DND-41 (cell line): ENCODE results near the gene MANF.

Experiments
- ATAC-seq: fragments of 200-7000 bp; cut with Tn5 transposase; 3 replicates; pipeline ENCODE4 v1.9.1; 2021; ENCODE audit warnings: low read depth; ENCODE audit not compliant: insufficient read depth
- DNase-seq: peaks from one replicate; pipeline ENCODE4 v3.0.0-alpha.2; 2020
- H2AFZ ChIP-seq: 2 replicates; pipeline ENCODE4 v1.6.0; 2012; ENCODE audit warnings: low read depth, low read length
- H3K27ac ChIP-seq: 2 replicates; pipeline ENCODE4 v1.5.1; 2012; ENCODE audit warnings: low read length, inconsistent platforms
- H3K27me3 ChIP-seq: fragments of 200-600 bp; sonication (generic); 2 replicates; pipeline ENCODE4 v1.6.0; 2012; ENCODE audit warnings: low read length, mild to moderate bottlenecking, inconsistent platforms; ENCODE audit not compliant: insufficient read depth, poor library complexity
- H3K36me3 ChIP-seq: 2 replicates; pipeline ENCODE4 v1.5.1; 2012; ENCODE audit warnings: low read length, inconsistent platforms; ENCODE audit not compliant: insufficient read depth
- H3K4me1 ChIP-seq: 2 replicates; pipeline ENCODE4 v1.5.1; 2012; ENCODE audit warnings: mild to moderate bottlenecking, low read length; ENCODE audit not compliant: insufficient read depth
- H3K4me2 ChIP-seq: 2 replicates; pipeline ENCODE4 v1.6.0; 2012; ENCODE audit warnings: mild to moderate bottlenecking, moderate library complexity, low read length, inconsistent platforms; ENCODE audit not compliant: insufficient read depth
- H3K4me3 ChIP-seq, 2 experiments: fragments of 200-600 bp in 1 of 2; shearing (Covaris generic) in 1 of 2; 2 replicates each; pipeline ENCODE4 v1.5.1; 2012 to 2016; ENCODE audit warnings: inconsistent platforms in 2 of 2, low read length in 2 of 2, mild to moderate bottlenecking in 2 of 2, low read depth in 1 of 2, moderate library complexity in 1 of 2
- H3K79me2 ChIP-seq: 2 replicates; pipeline ENCODE4 v1.6.0; 2012; ENCODE audit warnings: low read length, inconsistent platforms; ENCODE audit not compliant: insufficient read depth
- H3K9ac ChIP-seq: 2 replicates; pipeline ENCODE4 v1.6.0; 2012; ENCODE audit warnings: low read depth, mild to moderate bottlenecking, inconsistent platforms, low read length, moderate library complexity
- H3K9me3 ChIP-seq: 2 replicates; pipeline ENCODE4 v1.5.1; 2012; ENCODE audit warnings: low read length, moderate library complexity, mild to moderate bottlenecking, inconsistent platforms; ENCODE audit not compliant: insufficient read depth, severe bottlenecking
- H4K20me1 ChIP-seq: 2 replicates; pipeline ENCODE4 v1.6.0; 2012; ENCODE audit warnings: low read length; ENCODE audit not compliant: insufficient read depth
- EZH2 ChIP-seq: IDR thresholded peaks from 3 replicates; pipeline ENCODE4 v1.6.1; 2012; ENCODE audit warnings: borderline replicate concordance, low read depth, mild to moderate bottlenecking, moderate library complexity, low read length, inconsistent platforms; ENCODE audit not compliant: severe bottlenecking
- TF ChIP-seq, protein P1 (sequence below): IDR thresholded peaks from 2 replicates; pipeline ENCODE4 v1.5.1; 2012; ENCODE audit warnings: borderline replicate concordance, low read length, moderate library complexity, mild to moderate bottlenecking; ENCODE audit not compliant: poor library complexity, severe bottlenecking; ENCODE audit errors: extremely low read depth

The MANF gene

DNA sequence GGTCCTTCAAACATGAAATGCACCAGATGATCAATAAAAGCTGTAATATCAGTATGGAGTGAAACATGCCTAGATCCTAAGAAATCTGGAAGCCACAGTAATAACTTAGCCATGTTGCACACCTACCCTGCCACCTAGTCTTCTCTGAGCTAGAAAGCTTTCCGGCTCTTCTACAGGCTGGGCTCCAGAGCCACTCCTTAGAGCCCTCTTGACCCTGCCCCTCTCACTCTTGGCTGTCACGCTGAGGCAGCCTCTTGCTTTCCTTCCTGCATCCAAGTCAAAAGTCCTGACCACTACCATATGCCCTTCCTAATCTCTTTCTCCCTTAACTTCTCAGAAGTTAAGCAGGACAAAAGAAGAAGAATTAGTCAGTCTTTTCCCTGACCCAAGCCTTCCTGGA is 23.7 kb downstream of the MANF start:
- DNase-seq: no peak
- Histone ChIP-seq H3K79me2 (peaks cover 39% of the 10 kb centered on the region), H3K4me3 (no peak overlapping the region), H3K9me3 (no peaks in the 10 kb centered on the region), H4K20me1 (peaks cover 14% of the 10 kb centered on the region), H3K27me3 (no peaks in the 10 kb centered on the region), H2AFZ (no peak overlapping the region), H3K9ac (no peak overlapping the region), H3K36me3 (peaks cover 88% of the 10 kb centered on the region), H3K27ac (no peak overlapping the region), H3K4me1 (no peaks in the 10 kb centered on the region), H3K4me2 (no peak overlapping the region)
- TF ChIP-seq, protein P1, sequence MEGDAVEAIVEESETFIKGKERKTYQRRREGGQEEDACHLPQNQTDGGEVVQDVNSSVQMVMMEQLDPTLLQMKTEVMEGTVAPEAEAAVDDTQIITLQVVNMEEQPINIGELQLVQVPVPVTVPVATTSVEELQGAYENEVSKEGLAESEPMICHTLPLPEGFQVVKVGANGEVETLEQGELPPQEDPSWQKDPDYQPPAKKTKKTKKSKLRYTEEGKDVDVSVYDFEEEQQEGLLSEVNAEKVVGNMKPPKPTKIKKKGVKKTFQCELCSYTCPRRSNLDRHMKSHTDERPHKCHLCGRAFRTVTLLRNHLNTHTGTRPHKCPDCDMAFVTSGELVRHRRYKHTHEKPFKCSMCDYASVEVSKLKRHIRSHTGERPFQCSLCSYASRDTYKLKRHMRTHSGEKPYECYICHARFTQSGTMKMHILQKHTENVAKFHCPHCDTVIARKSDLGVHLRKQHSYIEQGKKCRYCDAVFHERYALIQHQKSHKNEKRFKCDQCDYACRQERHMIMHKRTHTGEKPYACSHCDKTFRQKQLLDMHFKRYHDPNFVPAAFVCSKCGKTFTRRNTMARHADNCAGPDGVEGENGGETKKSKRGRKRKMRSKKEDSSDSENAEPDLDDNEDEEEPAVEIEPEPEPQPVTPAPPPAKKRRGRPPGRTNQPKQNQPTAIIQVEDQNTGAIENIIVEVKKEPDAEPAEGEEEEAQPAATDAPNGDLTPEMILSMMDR: no peak
- no peak for TF ChIP-seq EZH2
- no peak for ATAC-seq

DNA sequence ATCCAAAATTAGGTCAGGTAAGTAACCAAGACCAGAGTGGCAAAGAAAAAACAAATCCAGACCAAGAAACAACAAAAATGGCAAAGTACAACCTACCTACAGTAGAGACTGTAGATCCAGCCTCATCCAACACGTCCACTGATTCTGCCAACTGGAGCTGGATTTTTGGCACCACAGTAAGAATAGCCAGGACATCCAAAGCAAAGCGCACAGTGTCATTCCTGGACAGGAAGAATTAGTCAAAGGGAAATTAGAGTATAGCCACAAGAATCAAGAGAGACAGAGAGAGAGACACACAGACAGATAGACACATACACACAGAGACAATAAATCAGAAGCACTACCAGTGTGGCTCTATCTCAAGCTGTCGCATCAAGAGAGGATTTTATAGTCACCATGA is 37.1 kb downstream of the MANF start:
- Histone ChIP-seq H3K36me3 (peaks cover 80% of the 10 kb centered on the region), H3K27me3 (no peaks in the 10 kb centered on the region), H3K4me1 (no peaks in the 10 kb centered on the region), H3K9me3 (no peaks in the 10 kb centered on the region), H3K27ac (no peak overlapping the region), H3K4me3 (no peak overlapping the region), H4K20me1 (no peaks in the 10 kb centered on the region), H3K9ac (no peak overlapping the region), H3K4me2 (no peak overlapping the region), H3K79me2 (no peaks in the 10 kb centered on the region), H2AFZ (no peak overlapping the region)
- ATAC-seq (no peak), DNase-seq (no peak)
- TF ChIP-seq EZH2: no peak
- TF ChIP-seq, protein P1: no peak

DNA sequence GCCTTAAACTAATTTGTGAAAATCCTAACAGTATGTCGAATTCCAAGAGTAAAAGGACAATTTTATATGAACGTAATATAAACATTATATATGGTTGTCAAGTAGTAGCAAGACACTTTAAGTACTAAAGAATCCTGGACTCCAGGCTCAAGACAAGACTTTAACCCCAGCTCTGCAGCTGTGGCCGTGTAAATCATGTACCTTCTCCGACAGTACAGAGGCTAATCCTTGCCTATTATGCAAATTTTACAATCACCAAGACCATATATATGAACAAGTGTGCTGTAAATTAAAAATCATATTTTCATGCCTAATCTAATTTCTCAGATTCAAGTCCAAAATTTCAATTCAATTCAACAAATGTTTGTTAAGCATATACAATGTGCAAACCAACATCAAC is 41.8 kb downstream of the MANF start:
- Histone ChIP-seq H3K9me3 (no peaks in the 10 kb centered on the region), H3K27me3 (no peaks in the 10 kb centered on the region), H3K36me3 (peaks cover 83% of the 10 kb centered on the region), H3K27ac (no peak overlapping the region), H3K4me1 (no peaks in the 10 kb centered on the region), H4K20me1 (no peaks in the 10 kb centered on the region), H3K9ac (no peak overlapping the region), H3K4me3 (no peak overlapping the region), H3K79me2 (no peaks in the 10 kb centered on the region), H2AFZ (no peak overlapping the region), H3K4me2 (no peak overlapping the region)
- no peak for TF ChIP-seq EZH2
- TF ChIP-seq, protein P1: no peak
- ATAC-seq (no peak), DNase-seq (no peak)

DNA sequence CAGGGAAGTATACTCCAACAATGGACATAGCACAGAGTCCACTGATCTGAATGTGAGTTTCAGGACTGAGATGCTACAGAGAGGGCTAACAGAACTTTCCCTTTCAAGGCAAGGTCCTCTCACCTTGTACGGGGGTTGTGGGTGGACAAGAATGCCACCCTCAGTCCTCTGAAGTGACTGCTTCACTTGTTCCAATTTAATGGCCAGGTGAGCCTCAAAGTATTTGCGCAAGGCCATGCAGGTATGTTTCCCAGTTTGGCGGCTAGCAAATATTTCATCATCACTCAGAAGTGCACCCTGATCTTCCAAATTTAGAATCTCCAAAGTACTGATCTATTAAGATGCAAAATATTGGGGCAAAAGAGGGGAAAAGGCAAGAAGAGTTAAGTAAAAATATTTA is 44.0 kb downstream of the MANF start:
- no peaks in the 10 kb centered on the region for H3K27me3 ChIP-seq
- TF ChIP-seq, protein P1: no peak
- TF ChIP-seq EZH2: no peak
- H3K4me1 ChIP-seq: no peaks in the 10 kb centered on the region
- no peak overlapping the region for H3K9ac ChIP-seq
- no peak for ATAC-seq
- H3K27ac ChIP-seq: no peak overlapping the region
- H4K20me1 ChIP-seq: no peaks in the 10 kb centered on the region
- DNase-seq: no peak
- H3K79me2 ChIP-seq: peaks cover 2% of the 10 kb centered on the region; the same call in 1 of the 2 replicates
- H3K4me2 ChIP-seq: no peak overlapping the region
- H2AFZ ChIP-seq: no peak overlapping the region
- H3K36me3 ChIP-seq: peaks cover 85% of the 10 kb centered on the region
- no peaks in the 10 kb centered on the region for H3K9me3 ChIP-seq
- no peak overlapping the region for H3K4me3 ChIP-seq
